Pulmonary artery endothelial cell (primary cell): Measurements from ENCODE around the gene CTBP1. TPM values are rescaled to one million over a fixed set of nuclear protein-coding genes. Genes with fewer than 3 reads are reported as not detected.

ENCODE experiments used
- DNase-seq: peaks from one replicate; pipeline ENCODE4 v3.0.0-alpha.2; 2011; ENCODE audit warnings: low read depth, low spot score
- total RNA-seq: library from RNA; depleted of rRNA; stranded (reverse); fragments of >200 nt; gene quantifications from 2 replicates; pipeline ENCODE4 v1.2.3, GENCODE V29; 2014

Gene CTBP1
- total RNA-seq, 1 donor from 2014 or later, result 249 TPM

- DNase-seq, result no peak
These were observed 2.2 kb upstream of the CTBP1 start for GRCh38 chr4:1250921-1251772.

DNA sequence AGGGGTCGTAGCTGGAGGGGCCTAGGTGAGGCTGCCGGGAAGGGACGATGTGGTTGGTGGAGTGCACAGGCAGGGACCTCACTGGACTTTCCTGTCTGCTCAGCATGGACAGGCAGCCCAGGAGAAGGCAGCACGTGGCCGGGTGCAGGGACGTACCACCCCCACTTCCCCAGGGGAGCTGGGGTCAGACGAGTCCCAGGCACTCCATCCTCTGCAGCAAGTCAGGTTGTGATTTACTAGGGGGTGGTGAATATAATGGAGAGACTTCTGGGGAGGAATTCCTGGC lies 1.5 kb upstream of the CTBP1 start:
- DNase-seq, result no peak

DNA sequence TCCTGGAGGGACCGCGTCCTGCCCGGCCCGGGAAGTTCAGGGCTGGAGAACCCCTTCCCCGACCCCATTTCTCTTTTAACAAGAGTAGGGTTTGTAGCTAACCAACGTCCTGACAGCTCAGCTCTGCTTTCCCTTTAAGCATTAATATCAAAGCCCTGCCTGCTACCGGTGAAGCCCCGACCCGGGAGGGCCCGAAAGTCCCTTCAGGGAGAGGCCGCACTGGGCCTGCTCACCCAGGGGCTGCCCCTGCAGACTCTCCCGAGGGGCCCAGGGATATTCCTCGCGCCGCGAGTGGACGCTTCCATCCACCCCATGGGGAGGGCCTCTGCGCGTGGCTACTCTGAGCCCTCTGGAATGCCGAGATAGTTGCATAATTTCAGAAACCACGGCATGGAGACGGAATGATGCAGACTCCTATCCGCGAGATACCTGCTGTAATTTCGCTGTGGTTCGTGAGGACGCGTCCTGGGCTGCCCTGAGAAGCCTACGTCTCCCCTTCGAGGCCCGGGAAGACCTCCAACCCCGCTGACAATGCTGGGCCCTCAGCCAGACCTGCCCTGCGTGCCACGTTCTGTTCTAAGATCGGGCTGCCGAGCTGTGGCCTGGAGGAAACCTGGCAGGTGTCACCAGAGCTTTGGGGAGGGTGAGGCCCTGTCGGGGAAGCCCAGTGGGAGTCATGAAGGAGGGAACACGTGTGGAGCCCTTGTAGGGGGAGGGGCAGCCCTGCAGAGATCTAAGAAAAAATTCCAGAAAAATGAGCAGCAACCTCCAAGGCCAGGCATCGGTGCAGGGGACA lies 999 bp upstream of the CTBP1 start:
- no peak for DNase-seq

DNA sequence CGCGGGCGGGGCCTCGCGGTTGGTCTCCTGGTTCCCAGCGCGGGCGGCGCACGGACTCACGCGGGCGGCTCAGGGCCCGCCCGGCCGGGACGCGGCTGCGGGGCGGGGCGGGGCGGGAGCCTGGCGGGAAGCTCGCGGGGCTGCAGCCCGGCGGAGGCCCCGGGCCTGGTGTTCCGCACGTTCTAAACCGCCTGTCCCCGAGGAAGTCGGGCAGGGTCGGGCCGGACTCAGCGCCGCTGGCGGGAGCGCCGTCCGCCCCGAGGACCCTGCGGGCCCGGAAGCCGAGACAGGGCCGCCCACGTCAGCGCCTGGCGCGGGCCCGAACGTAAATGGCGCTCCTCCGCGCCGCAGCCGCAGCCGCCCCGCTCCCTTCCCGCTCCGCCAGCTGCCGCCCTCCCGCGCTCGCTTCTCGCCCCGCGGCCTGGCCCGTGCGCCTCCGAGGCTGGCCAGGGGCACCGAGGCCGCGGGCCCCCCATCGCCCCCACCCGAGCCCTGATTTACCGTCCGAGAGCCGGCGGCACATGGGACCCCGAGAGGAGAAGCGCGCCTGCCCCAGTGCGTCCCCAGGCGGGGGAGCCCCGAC lies 309 bp upstream of the CTBP1 start:
- DNase-seq, result peak; percentile 55

GRCh38 chr4:1247864-1248244 lies 1.1 kb downstream of the CTBP1 start:
- no peak for DNase-seq

GRCh38 chr4:1246901-1247863 lies 1.7 kb downstream of the CTBP1 start:
- no peak for DNase-seq

- DNase-seq, result no peak
These were observed 2.6 kb downstream of the CTBP1 start for GRCh38 chr4:1246111-1246881.

DNA sequence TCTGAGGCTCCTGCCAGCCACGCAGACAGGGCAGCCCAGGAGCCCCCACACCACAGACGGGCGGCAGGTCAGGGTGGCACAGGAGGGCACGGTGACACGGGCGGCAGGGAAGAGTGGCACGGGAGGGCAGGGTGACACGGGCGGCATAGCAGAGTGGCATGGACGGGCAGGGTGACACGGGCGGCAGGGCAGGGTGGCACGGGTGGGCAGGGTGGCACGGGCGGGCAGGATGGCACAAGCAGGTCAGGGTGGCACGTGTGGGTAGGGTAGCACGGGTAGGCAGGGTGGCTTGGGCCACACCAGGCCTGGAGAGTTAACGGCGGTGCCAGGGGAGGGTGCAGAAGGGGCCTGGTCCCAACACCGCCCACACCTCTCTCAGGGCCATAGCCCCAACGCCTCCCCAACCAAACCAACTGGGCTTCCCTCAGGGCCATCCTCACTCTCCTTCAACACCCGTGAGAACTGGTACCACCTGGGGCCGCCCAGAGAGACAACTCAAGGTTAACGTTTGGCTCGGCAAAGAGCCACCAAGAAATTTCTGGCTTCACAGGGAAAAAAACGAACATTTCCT lies 3.4 kb downstream of the CTBP1 start:
- no peak for DNase-seq

- no peak for DNase-seq
These were observed 3.9 kb downstream of the CTBP1 start for GRCh38 chr4:1244978-1245471.

GRCh38 chr4:1244081-1244977 lies 4.6 kb downstream of the CTBP1 start:
- DNase-seq, result no peak

DNA sequence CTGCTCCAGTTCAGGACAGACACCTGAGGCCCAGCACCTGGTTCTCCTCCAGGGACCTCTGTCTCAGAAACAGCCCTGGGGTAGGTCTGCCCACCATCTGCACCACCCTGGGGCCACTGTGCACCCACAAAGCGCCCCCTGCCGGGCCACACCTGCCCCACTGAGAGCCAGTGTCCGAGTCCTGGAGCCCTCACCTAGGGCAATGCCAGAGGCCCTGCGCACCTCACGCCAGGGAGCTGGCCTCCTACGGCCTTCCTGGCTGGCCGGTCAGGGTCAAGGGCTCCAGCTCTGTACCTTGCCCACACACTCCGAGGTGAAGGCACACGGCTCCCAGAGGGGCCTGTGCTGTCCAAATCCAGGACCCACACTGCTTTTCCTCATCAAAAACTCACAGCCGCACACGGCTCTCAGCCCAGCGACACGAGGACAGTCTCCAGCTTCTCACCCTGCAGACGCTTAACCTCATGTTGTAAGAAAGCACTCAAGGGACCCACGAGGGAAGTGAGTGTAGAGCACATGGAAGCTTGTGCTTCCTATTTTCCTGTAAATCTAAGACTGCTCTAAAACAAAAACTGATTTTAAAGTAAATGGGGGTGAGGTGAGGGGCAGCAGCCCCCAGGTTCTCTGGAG lies 5.4 kb downstream of the CTBP1 start:
- DNase-seq, result no peak

GRCh38 chr4:1242506-1243450 lies 6.2 kb downstream of the CTBP1 start:
- DNase-seq, result no peak

DNA sequence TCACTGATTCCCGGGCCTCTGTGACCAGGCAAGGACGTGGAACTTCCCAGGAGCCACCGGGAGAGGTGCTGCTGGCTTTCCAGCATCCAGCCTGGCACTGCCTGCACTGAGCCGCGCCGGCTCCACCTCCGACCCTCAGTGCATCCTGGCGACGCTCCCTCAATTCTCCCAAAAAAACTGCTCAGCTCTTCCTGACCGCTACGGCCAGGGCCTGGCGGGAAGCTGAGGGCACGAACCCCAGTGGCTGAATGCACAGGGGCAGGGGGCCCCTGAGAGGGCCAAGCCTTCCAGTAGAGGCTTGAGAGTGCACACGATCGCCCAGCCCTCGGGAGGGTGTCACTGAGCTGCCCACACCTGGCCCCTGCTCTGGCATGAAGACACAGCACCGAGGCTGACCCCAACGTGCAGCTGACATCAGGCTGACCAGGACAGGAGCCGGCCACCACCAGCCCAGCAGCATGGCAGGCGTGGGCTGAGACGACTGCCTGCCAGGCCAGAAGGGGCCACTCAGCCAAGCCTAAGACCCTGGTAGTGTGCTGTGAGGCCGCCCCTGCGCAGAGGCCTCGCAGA lies 6.9 kb downstream of the CTBP1 start:
- DNase-seq, result no peak

- DNase-seq, result no peak
These were observed 7.4 kb downstream of the CTBP1 start for GRCh38 chr4:1241466-1241935.

- DNase-seq, result no peak
These were observed 8.0 kb downstream of the CTBP1 start for GRCh38 chr4:1240721-1241465.

DNA sequence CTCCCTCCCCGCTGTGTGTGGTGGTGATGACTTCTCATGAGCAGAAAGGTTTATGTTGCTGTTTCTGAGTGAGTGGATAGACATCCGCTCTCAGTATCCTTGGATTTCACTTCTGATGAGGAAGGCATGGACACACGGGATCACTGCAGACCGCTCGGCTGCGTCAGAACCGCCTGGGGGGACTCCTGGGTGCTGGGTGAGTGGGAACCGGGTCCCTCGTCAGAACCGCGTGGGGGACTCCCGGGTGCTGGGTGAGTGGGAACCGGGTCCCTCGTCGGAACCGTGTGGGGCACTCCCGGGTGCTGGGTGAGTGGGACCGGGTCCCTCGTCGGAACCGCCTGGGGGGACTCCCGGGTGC lies 9.0 kb downstream of the CTBP1 start:
- DNase-seq, result no peak
